AG10803 (cell line): ENCODE measurements around the gene ZNF678.
A peak's percentile ranks its signal among the peaks of the same experiment; 100 is the strongest.

ENCODE experiments used
- DNase-seq: peaks from one replicate; pipeline ENCODE4 v3.0.0; 2010; ENCODE audit warnings: low read depth
- H3K4me3 ChIP-seq: 2 replicates; pipeline ENCODE4 v1.5.1; 2011; ENCODE audit warnings: mild to moderate bottlenecking, low read length, control low read depth
- CTCF ChIP-seq: conservative IDR thresholded peaks from 2 replicates; pipeline ENCODE4 v1.5.1; 2011; ENCODE audit warnings: mild to moderate bottlenecking, low read length, control low read depth, inconsistent platforms

ZNF678 gene

GRCh38 chr1:227541129-227541528 lies 22.2 kb upstream of the ZNF678 start:
- peak overlapping the region; percentile 65; the same call in 1 of the 2 replicates for H3K4me3 ChIP-seq
- TF ChIP-seq CTCF: no peak
- no peak for DNase-seq

- DNase-seq: no peak
- no peak for TF ChIP-seq CTCF
- H3K4me3 ChIP-seq: peak overlapping the region; percentile 65
Measured at GRCh38 chr1:227541796-227542152, 21.6 kb upstream of the ZNF678 start.

- peak; percentile 82 for DNase-seq
- TF ChIP-seq CTCF: peak; percentile 58
- peak overlapping the region; percentile 65 for H3K4me3 ChIP-seq
Measured at GRCh38 chr1:227542153-227543120, 20.9 kb upstream of the ZNF678 start.

DNA sequence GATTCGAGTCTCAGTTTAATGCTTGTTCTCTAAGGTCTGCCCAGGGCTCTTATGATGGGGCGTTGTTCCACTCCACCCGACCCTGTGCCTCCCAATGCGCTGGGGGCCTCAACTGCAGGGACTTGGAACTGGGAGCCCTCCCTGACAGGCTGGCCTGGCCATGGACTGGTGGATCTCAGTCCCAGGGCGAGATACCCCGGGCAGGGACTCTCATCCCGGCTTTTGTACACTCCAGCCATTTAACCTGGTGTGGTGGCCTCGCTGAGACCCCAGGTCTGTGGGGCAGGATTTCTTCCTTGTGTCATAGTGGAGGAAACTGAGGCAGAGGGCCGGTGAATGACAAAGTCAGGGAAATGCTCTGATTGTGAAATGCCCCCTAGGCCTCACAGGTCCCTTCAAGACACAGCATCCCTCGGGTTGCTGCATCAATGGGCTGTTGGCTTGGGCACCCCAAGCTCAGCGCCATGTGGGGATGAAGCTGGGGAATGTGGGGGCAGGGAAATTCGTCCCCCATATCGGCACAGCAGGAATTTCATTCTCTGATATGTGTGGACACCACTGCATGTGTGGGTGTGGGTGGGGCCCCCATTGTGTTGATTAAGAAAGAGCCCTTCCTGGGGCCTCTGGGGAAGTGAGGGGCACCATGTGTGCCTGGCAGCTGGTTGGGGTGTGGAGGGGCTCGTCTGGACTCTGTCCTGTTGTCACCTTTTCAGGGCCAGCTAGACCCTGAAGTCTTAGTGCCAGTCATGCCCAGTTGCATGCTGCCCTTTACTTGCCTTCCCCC lies 19.9 kb upstream of the ZNF678 start:
- no peak for TF ChIP-seq CTCF
- H3K4me3 ChIP-seq: no peak overlapping the region
- DNase-seq: no peak

DNA sequence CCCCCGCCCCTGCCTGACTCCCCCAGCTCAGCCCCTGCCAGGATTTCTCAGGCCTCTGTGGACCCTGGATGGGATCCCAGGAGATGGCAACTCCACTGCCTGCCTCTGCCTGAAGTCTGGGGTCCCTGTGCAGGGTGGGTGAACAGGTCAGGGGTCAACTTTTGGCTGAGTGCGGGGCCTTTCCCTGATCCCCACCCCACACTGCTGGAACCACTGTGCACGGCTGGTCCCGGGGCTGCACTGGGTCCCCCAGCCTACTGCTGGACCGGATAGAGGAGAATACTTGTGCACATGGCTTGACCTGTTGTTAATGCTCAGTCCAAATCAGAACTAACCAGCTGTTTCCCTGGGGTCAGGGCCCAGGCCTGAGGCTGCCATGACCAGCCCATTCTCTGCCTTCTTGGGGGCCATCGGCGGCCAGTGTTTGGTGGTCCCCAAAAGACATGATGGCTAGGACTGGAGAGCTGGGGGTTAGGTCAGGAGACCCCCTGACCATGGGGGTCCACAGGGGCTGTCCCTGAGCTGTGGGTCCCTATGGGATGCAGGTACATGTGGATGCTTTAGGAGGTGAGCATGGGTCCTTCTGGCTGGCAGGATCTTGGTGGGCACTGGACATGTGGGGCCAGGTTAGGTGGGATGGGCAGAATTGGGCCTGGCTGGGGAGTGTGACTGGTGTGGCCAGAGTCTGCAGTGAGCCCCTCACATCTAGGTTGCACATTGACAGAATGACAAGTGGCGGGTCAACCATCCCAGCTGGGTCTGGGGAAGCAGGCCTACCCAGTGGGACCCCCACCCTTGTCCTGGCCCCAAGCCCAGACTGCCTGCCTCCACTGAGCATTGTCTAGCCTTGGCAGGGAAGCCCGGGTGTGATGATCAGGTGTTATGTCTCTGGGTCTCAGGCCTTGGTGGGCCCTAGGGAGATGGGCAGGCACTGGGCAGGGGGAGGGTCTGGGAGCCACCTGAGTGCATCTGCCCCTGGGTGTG lies 19.0 kb upstream of the ZNF678 start:
- TF ChIP-seq CTCF: no peak
- no peak for DNase-seq
- no peak overlapping the region for H3K4me3 ChIP-seq

GRCh38 chr1:227545361-227545760 lies 18.0 kb upstream of the ZNF678 start:
- TF ChIP-seq CTCF: no peak
- no peak overlapping the region for H3K4me3 ChIP-seq

More at GRCh38 chr1:227545361-227545760, 18.0 kb upstream of the ZNF678 start:
- DNase-seq: no peak
